Adipocyte (in vitro differentiated cells): Measurements from ENCODE around the gene LRP4.
"Not testable (repeated sequence)": the region's sequence is repeated elsewhere in the genome, so short reads cannot be mapped to it uniquely, and the experiment has no call there.

ENCODE experiments used
- DNase-seq: peaks from one replicate; pipeline ENCODE4 v3.0.0-alpha.2; 2015; ENCODE audit warnings: low read depth
- H3K27me3 ChIP-seq: replicated peaks from 2 replicates; pipeline ENCODE4 v1.7.0; 2013; ENCODE audit warnings: mild to moderate bottlenecking, low read length, moderate library complexity; ENCODE audit not compliant: control insufficient read depth, insufficient read depth
- H3K36me3 ChIP-seq: 2 replicates; pipeline ENCODE4 v1.7.0; 2013; ENCODE audit warnings: low read length, mild to moderate bottlenecking, moderate library complexity; ENCODE audit not compliant: control insufficient read depth, insufficient read depth, severe bottlenecking
- H3K4me1 ChIP-seq: 2 replicates; pipeline ENCODE4 v1.7.0; 2013; ENCODE audit warnings: mild to moderate bottlenecking, low read length, moderate library complexity; ENCODE audit not compliant: control insufficient read depth, insufficient read depth
- H3K4me3 ChIP-seq: 2 replicates; pipeline ENCODE4 v1.7.0; 2013; ENCODE audit warnings: mild to moderate bottlenecking, low read length, moderate library complexity
- H3K9ac ChIP-seq: 2 replicates; pipeline ENCODE4 v1.7.0; 2013; ENCODE audit warnings: mild to moderate bottlenecking, low read length, moderate library complexity
- H3K9me3 ChIP-seq: 2 replicates; pipeline ENCODE4 v1.7.0; 2013; ENCODE audit warnings: mild to moderate bottlenecking, low read length, moderate library complexity; ENCODE audit not compliant: control insufficient read depth

LRP4 gene

GRCh38 chr11:46918083-46918787 is at the start of gene LRP4:
TSS of gene LRP4 (minus strand) at chr11:46918550. CDS start at chr11:46918379, 171 bp downstream.
- Histone ChIP-seq H3K4me3 (peak within 1 kb of the TSS; percentile 81), H3K4me1 (peaks cover 50% of the 10 kb centered on the region), H3K9me3 (no peaks in the 10 kb centered on the region), H3K9ac (peak within 1 kb of the TSS; percentile 85), H3K36me3 (no peaks in the 10 kb centered on the region), H3K27me3 (no peaks in the 10 kb centered on the region)
- DNase-seq: peak; percentile 74

GRCh38 chr11:46967962-46968361 is 49.6 kb upstream of the LRP4 start:
- no peaks in the 10 kb centered on the region for H3K36me3 ChIP-seq
- H3K9ac ChIP-seq: no peak overlapping the region
- DNase-seq: no peak
- H3K4me1 ChIP-seq: no peaks in the 10 kb centered on the region
- no peak overlapping the region for H3K4me3 ChIP-seq
- H3K27me3 ChIP-seq: no peaks in the 10 kb centered on the region
- no peaks in the 10 kb centered on the region for H3K9me3 ChIP-seq

GRCh38 chr11:46966773-46967172 is 48.4 kb upstream of the LRP4 start:
- Histone ChIP-seq H3K9ac (no peak overlapping the region), H3K27me3 (no peaks in the 10 kb centered on the region), H3K4me1 (no peaks in the 10 kb centered on the region), H3K4me3 (no peak overlapping the region), H3K9me3 (no peaks in the 10 kb centered on the region), H3K36me3 (no peaks in the 10 kb centered on the region)
- DNase-seq: no peak

- no peak overlapping the region for H3K4me3 ChIP-seq
- H3K9ac ChIP-seq: no peak overlapping the region
- DNase-seq: no peak
- H3K36me3 ChIP-seq: no peaks in the 10 kb centered on the region
- peaks cover 5% of the 10 kb centered on the region for H3K9me3 ChIP-seq
- no peaks in the 10 kb centered on the region for H3K4me1 ChIP-seq
- no peaks in the 10 kb centered on the region for H3K27me3 ChIP-seq
Observed at GRCh38 chr11:46963844-46964243, 45.5 kb upstream of the LRP4 start.

GRCh38 chr11:46961886-46962285 is 43.5 kb upstream of the LRP4 start:
- peaks cover 10% of the 10 kb centered on the region for H3K9me3 ChIP-seq
- H3K36me3 ChIP-seq, H3K4me3 ChIP-seq, DNase-seq, H3K9ac ChIP-seq, H3K27me3 ChIP-seq, H3K4me1 ChIP-seq: not testable (repeated sequence)

- no peaks in the 10 kb centered on the region for H3K4me1 ChIP-seq
- H3K36me3 ChIP-seq: no peaks in the 10 kb centered on the region
- DNase-seq: no peak
- H3K9ac ChIP-seq: no peak overlapping the region
- no peak overlapping the region for H3K4me3 ChIP-seq
- H3K9me3 ChIP-seq: peaks cover 10% of the 10 kb centered on the region
- H3K27me3 ChIP-seq: no peaks in the 10 kb centered on the region
Observed at GRCh38 chr11:46961041-46961440, 42.7 kb upstream of the LRP4 start.

- H3K27me3 ChIP-seq: no peaks in the 10 kb centered on the region
- H3K9me3 ChIP-seq: peaks cover 10% of the 10 kb centered on the region
- H3K9ac ChIP-seq: no peak overlapping the region
- no peak for DNase-seq
- H3K4me3 ChIP-seq: no peak overlapping the region
- no peaks in the 10 kb centered on the region for H3K4me1 ChIP-seq
- no peaks in the 10 kb centered on the region for H3K36me3 ChIP-seq
Observed at GRCh38 chr11:46958777-46959176, 40.4 kb upstream of the LRP4 start.

- no peaks in the 10 kb centered on the region for H3K9me3 ChIP-seq
Observed at GRCh38 chr11:46953093-46953492, 34.7 kb upstream of the LRP4 start.

GRCh38 chr11:46952553-46952952 is 34.2 kb upstream of the LRP4 start:
- DNase-seq: no peak
- Histone ChIP-seq H3K36me3 (no peaks in the 10 kb centered on the region), H3K4me1 (peaks cover 13% of the 10 kb centered on the region), H3K9ac (no peak overlapping the region), H3K9me3 (no peaks in the 10 kb centered on the region), H3K27me3 (no peaks in the 10 kb centered on the region), H3K4me3 (no peak overlapping the region)

More at GRCh38 chr11:46953093-46953492, 34.7 kb upstream of the LRP4 start:
- no peak for DNase-seq
- no peak overlapping the region for H3K9ac ChIP-seq
- H3K4me3 ChIP-seq: no peak overlapping the region
- peaks cover 7% of the 10 kb centered on the region for H3K4me1 ChIP-seq
- no peaks in the 10 kb centered on the region for H3K27me3 ChIP-seq
- H3K36me3 ChIP-seq: no peaks in the 10 kb centered on the region

- no peaks in the 10 kb centered on the region for H3K36me3 ChIP-seq
- no peak overlapping the region for H3K4me3 ChIP-seq
- H3K4me1 ChIP-seq: peaks cover 20% of the 10 kb centered on the region
- no peaks in the 10 kb centered on the region for H3K9me3 ChIP-seq
- H3K27me3 ChIP-seq: no peaks in the 10 kb centered on the region
- H3K9ac ChIP-seq: no peak overlapping the region
- no peak for DNase-seq
Observed at GRCh38 chr11:46951864-46952263, 33.5 kb upstream of the LRP4 start.

GRCh38 chr11:46949297-46949696 is 30.9 kb upstream of the LRP4 start:
- Histone ChIP-seq H3K27me3 (no peaks in the 10 kb centered on the region), H3K36me3 (no peaks in the 10 kb centered on the region), H3K9ac (no peak overlapping the region), H3K9me3 (no peaks in the 10 kb centered on the region), H3K4me3 (no peak overlapping the region), H3K4me1 (peaks cover 23% of the 10 kb centered on the region)
- no peak for DNase-seq
